WERI-Rb-1 (cell line): Measurements from ENCODE around the gene PLG.
"Not testable (repeated sequence)": the region's sequence is repeated elsewhere in the genome, so short reads cannot be mapped to it uniquely, and the experiment has no call there.

ENCODE experiments used
- DNase-seq: peaks from one replicate; pipeline ENCODE4 v3.0.0-alpha.2; 2020
- H3K27ac ChIP-seq: fragments of 250-450 bp; sonication (Bioruptor Pico); 2 replicates; pipeline ENCODE4 v1.5.1; 2020; ENCODE audit warnings: mild to moderate bottlenecking, moderate library complexity
- H3K27me3 ChIP-seq: fragments of 250-450 bp; sonication (Bioruptor Pico); 2 replicates; pipeline ENCODE4 v1.5.1; 2021; ENCODE audit warnings: mild to moderate bottlenecking, low read depth, moderate library complexity; ENCODE audit not compliant: insufficient read depth, severe bottlenecking
- H3K36me3 ChIP-seq: fragments of 250-450 bp; sonication (Bioruptor Pico); 2 replicates; pipeline ENCODE4 v1.5.1; 2020; ENCODE audit warnings: mild to moderate bottlenecking, moderate library complexity
- H3K4me3 ChIP-seq: 2 replicates; pipeline ENCODE4 v1.5.1; 2011; ENCODE audit warnings: low read depth, mild to moderate bottlenecking, control low read depth, low read length
- H3K9me3 ChIP-seq: fragments of 250-450 bp; sonication (Bioruptor Pico); 2 replicates; pipeline ENCODE4 v1.5.1; 2021; ENCODE audit warnings: mild to moderate bottlenecking, moderate library complexity; ENCODE audit not compliant: severe bottlenecking
- TF ChIP-seq, protein P1 (sequence below): IDR thresholded peaks from 2 replicates; pipeline ENCODE4 v1.5.1; 2011; ENCODE audit warnings: low read depth, mild to moderate bottlenecking, control low read depth, inconsistent platforms, low read length

Gene PLG

GRCh38 chr6:160667639-160668481 is 34.2 kb upstream of the PLG start:
- Histone ChIP-seq H3K36me3 (no peaks in the 10 kb centered on the region), H3K27me3 (peaks cover 59% of the 10 kb centered on the region), H3K9me3 (no peaks in the 10 kb centered on the region), H3K27ac (no peak overlapping the region), H3K4me3 (no peak overlapping the region)
- DNase-seq = peak; percentile 37
- TF ChIP-seq, protein P1, sequence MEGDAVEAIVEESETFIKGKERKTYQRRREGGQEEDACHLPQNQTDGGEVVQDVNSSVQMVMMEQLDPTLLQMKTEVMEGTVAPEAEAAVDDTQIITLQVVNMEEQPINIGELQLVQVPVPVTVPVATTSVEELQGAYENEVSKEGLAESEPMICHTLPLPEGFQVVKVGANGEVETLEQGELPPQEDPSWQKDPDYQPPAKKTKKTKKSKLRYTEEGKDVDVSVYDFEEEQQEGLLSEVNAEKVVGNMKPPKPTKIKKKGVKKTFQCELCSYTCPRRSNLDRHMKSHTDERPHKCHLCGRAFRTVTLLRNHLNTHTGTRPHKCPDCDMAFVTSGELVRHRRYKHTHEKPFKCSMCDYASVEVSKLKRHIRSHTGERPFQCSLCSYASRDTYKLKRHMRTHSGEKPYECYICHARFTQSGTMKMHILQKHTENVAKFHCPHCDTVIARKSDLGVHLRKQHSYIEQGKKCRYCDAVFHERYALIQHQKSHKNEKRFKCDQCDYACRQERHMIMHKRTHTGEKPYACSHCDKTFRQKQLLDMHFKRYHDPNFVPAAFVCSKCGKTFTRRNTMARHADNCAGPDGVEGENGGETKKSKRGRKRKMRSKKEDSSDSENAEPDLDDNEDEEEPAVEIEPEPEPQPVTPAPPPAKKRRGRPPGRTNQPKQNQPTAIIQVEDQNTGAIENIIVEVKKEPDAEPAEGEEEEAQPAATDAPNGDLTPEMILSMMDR = peak; percentile 76

GRCh38 chr6:160668589-160668988 is 33.5 kb upstream of the PLG start:
- H3K4me3 ChIP-seq = no peak overlapping the region
- peaks cover 54% of the 10 kb centered on the region for H3K27me3 ChIP-seq
- no peaks in the 10 kb centered on the region for H3K9me3 ChIP-seq
- H3K36me3 ChIP-seq = no peaks in the 10 kb centered on the region
- TF ChIP-seq, protein P1 = no peak
- no peak for DNase-seq
- no peak overlapping the region for H3K27ac ChIP-seq

GRCh38 chr6:160676418-160676817 is 25.6 kb upstream of the PLG start:
- not testable (repeated sequence) for DNase-seq, H3K36me3 ChIP-seq, H3K9me3 ChIP-seq, H3K4me3 ChIP-seq, H3K27ac ChIP-seq
- H3K27me3 ChIP-seq = peaks cover 32% of the 10 kb centered on the region

- Histone ChIP-seq H3K9me3 (no peaks in the 10 kb centered on the region), H3K36me3 (no peaks in the 10 kb centered on the region), H3K27me3 (peaks cover 24% of the 10 kb centered on the region), H3K4me3 (no peak overlapping the region), H3K27ac (no peak overlapping the region)
- TF ChIP-seq, protein P1 = no peak
- no peak for DNase-seq
Observed at GRCh38 chr6:160678230-160678629, 23.8 kb upstream of the PLG start.

DNA sequence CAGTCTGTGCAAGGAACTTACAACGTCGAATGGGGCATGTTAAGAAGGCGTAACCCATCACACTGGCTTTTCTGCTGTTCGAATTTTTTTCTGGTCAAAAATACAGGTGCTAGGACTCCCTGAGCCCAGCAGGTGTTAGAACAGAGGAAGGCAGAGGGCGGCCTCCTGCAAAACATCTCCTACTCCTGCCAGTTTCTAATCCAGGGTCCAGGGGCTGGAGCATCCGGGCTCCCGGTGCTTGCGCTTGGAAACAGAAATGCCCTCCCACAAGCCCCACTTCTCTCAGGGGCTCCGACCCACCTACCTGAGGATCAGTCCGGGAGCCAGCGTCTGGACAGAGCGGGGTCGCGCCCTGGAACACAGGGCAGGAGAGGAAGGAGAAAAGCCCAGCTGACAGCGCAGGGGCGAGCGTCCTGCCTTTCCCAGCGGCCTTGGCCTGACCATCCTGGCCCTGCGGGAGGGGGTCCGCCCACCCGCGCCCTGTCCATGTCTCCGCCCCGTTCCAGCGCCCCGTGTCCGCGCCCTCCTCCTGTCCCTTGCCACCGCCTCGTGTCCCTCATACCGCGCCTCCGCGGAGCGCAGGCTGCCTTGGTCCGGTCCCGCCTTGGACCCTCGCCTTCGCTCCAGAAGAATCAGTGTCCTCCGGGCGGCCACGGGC is 23.2 kb upstream of the PLG start:
- Histone ChIP-seq H3K27me3 (peaks cover 24% of the 10 kb centered on the region), H3K36me3 (no peaks in the 10 kb centered on the region), H3K4me3 (no peak overlapping the region), H3K9me3 (no peaks in the 10 kb centered on the region), H3K27ac (no peak overlapping the region)
- no peak for DNase-seq
- TF ChIP-seq, protein P1 = no peak

- no peaks in the 10 kb centered on the region for H3K9me3 ChIP-seq
- no peaks in the 10 kb centered on the region for H3K36me3 ChIP-seq
- H3K27ac ChIP-seq = no peak overlapping the region
- TF ChIP-seq, protein P1 = peak; percentile 44; the same call in 1 of the 2 replicates
- no peak overlapping the region for H3K4me3 ChIP-seq
- peaks cover 24% of the 10 kb centered on the region for H3K27me3 ChIP-seq
- DNase-seq = peak; percentile 21
Observed at GRCh38 chr6:160679402-160679769, 22.7 kb upstream of the PLG start.

GRCh38 chr6:160685101-160685761 is 16.8 kb upstream of the PLG start:
- DNase-seq, H3K36me3 ChIP-seq, H3K27ac ChIP-seq, H3K4me3 ChIP-seq, H3K9me3 ChIP-seq: not testable (repeated sequence)
- peaks cover 28% of the 10 kb centered on the region for H3K27me3 ChIP-seq
